HUES64 (cell line): Measurements from ENCODE around the gene TRMT2A.

Experiments
- H3K27ac ChIP-seq: 2 replicates; pipeline ENCODE4 v1.7.0; 2013; ENCODE audit warnings: low read depth, low read length, inconsistent platforms
- H3K27me3 ChIP-seq: 2 replicates; pipeline ENCODE4 v1.6.1; 2013; ENCODE audit warnings: mild to moderate bottlenecking, low read length; ENCODE audit not compliant: insufficient read depth
- H3K36me3 ChIP-seq: 2 replicates; pipeline ENCODE4 v1.6.1; 2013; ENCODE audit warnings: mild to moderate bottlenecking, low read length; ENCODE audit not compliant: insufficient read depth
- H3K4me1 ChIP-seq: 2 replicates; pipeline ENCODE4 v1.6.1; 2013; ENCODE audit warnings: mild to moderate bottlenecking, low read length, moderate library complexity; ENCODE audit not compliant: insufficient read depth
- H3K4me3 ChIP-seq: 2 replicates; pipeline ENCODE4 v1.5.1; 2013; ENCODE audit warnings: mild to moderate bottlenecking, low read length, moderate library complexity
- H3K9ac ChIP-seq: 2 replicates; pipeline ENCODE4 v1.6.1; 2013; ENCODE audit warnings: mild to moderate bottlenecking, low read depth, low read length
- H3K9me3 ChIP-seq: 2 replicates; pipeline ENCODE4 v1.6.1; 2013; ENCODE audit warnings: low read depth, low read length; ENCODE audit not compliant: insufficient read depth
- WGBS: fragments of 150-250, 120-280 bp; methylation state at CpG from one replicate; pipeline ENCODE4 v1.1.7; 2013; ENCODE audit warnings: missing lambda C conversion rate; 5-methylcytosine and 5-hydroxymethylcytosine counted together

The TRMT2A gene

GRCh38 chr22:20147237-20147988 lies 30.4 kb upstream of the TRMT2A start:
- H3K27me3 ChIP-seq, result no peaks in the 10 kb centered on the region
- no peak overlapping the region for H3K9ac ChIP-seq
- 0 out of 2 replicates have a peak, but pooled peaks cover 2% of the 10 kb centered on the region for H3K36me3 ChIP-seq
- no peak overlapping the region for H3K27ac ChIP-seq
- no peaks in the 10 kb centered on the region for H3K4me1 ChIP-seq
- H3K4me3 ChIP-seq, result no peak overlapping the region
- WGBS, result 95% methylated on average over 12 of the region's 14 CpGs
- H3K9me3 ChIP-seq, result no peaks in the 10 kb centered on the region

GRCh38 chr22:20146777-20147176 lies 29.8 kb upstream of the TRMT2A start:
- H3K36me3 ChIP-seq, result 0 out of 2 replicates have a peak, but pooled peaks cover 2% of the 10 kb centered on the region
- H3K4me1 ChIP-seq, result no peaks in the 10 kb centered on the region
- WGBS, result 93% methylated on average over 22 of the region's 22 CpGs
- H3K27ac ChIP-seq, result no peak overlapping the region
- no peak overlapping the region for H3K4me3 ChIP-seq
- no peak overlapping the region for H3K9ac ChIP-seq
- H3K9me3 ChIP-seq, result no peaks in the 10 kb centered on the region
- no peaks in the 10 kb centered on the region for H3K27me3 ChIP-seq

- 93% methylated on average over 21 of the region's 21 CpGs for WGBS
- no peak overlapping the region for H3K9ac ChIP-seq
Measured at GRCh38 chr22:20145832-20146223, 28.8 kb upstream of the TRMT2A start.

GRCh38 chr22:20145206-20145831 lies 28.3 kb upstream of the TRMT2A start:
- no peaks in the 10 kb centered on the region for H3K4me1 ChIP-seq

More at GRCh38 chr22:20145832-20146223, 28.8 kb upstream of the TRMT2A start:
- H3K36me3 ChIP-seq, result 0 out of 2 replicates have a peak, but pooled peaks cover 2% of the 10 kb centered on the region
- H3K9me3 ChIP-seq, result no peaks in the 10 kb centered on the region
- H3K4me3 ChIP-seq, result no peak overlapping the region
- H3K27me3 ChIP-seq, result no peaks in the 10 kb centered on the region
- no peaks in the 10 kb centered on the region for H3K4me1 ChIP-seq
- no peak overlapping the region for H3K27ac ChIP-seq

GRCh38 chr22:20143883-20144665 lies 27.0 kb upstream of the TRMT2A start:
- Histone ChIP-seq H3K27me3 (no peaks in the 10 kb centered on the region), H3K4me3 (no peak overlapping the region), H3K9me3 (no peaks in the 10 kb centered on the region), H3K27ac (no peak overlapping the region), H3K4me1 (no peaks in the 10 kb centered on the region), H3K9ac (no peak overlapping the region), H3K36me3 (peaks cover 4% of the 10 kb centered on the region; the same call in 1 of the 2 replicates)
- WGBS, result 94% methylated on average over 19 of the region's 19 CpGs

More at GRCh38 chr22:20145206-20145831, 28.3 kb upstream of the TRMT2A start:
- WGBS, result 95% methylated on average over 22 of the region's 22 CpGs
- Histone ChIP-seq H3K27ac (no peak overlapping the region), H3K9me3 (no peaks in the 10 kb centered on the region), H3K27me3 (no peaks in the 10 kb centered on the region), H3K9ac (no peak overlapping the region), H3K4me3 (no peak overlapping the region), H3K36me3 (0 out of 2 replicates have a peak, but pooled peaks cover 2% of the 10 kb centered on the region)

GRCh38 chr22:20142711-20143621 lies 25.9 kb upstream of the TRMT2A start:
- Histone ChIP-seq H3K36me3 (peaks cover 4% of the 10 kb centered on the region; the same call in 1 of the 2 replicates), H3K4me3 (no peak overlapping the region), H3K9me3 (no peaks in the 10 kb centered on the region), H3K4me1 (no peaks in the 10 kb centered on the region), H3K27ac (no peak overlapping the region), H3K27me3 (no peaks in the 10 kb centered on the region), H3K9ac (no peak overlapping the region)
- WGBS, result 96% methylated on average over 65 of the region's 65 CpGs

GRCh38 chr22:20141186-20142077 lies 24.4 kb upstream of the TRMT2A start:
- Histone ChIP-seq H3K4me1 (no peaks in the 10 kb centered on the region), H3K27me3 (no peaks in the 10 kb centered on the region), H3K27ac (no peak overlapping the region), H3K9me3 (no peaks in the 10 kb centered on the region), H3K9ac (0 out of 2 replicates have a peak overlapping the region, but pooled peaks have one; percentile 31), H3K36me3 (peaks cover 4% of the 10 kb centered on the region; the same call in 1 of the 2 replicates), H3K4me3 (no peak overlapping the region)
- 92% methylated on average over 22 of the region's 22 CpGs for WGBS

GRCh38 chr22:20140521-20140964 lies 23.5 kb upstream of the TRMT2A start:
- H3K27me3 ChIP-seq, result no peaks in the 10 kb centered on the region
- H3K9me3 ChIP-seq, result no peaks in the 10 kb centered on the region
- H3K4me3 ChIP-seq, result no peak overlapping the region
- H3K4me1 ChIP-seq, result no peaks in the 10 kb centered on the region
- H3K9ac ChIP-seq, result no peak overlapping the region
- H3K27ac ChIP-seq, result no peak overlapping the region
- peaks cover 4% of the 10 kb centered on the region; the same call in 1 of the 2 replicates for H3K36me3 ChIP-seq
- 94% methylated on average over 17 of the region's 17 CpGs for WGBS

- no peak overlapping the region for H3K4me3 ChIP-seq
- 94% methylated on average over 11 of the region's 11 CpGs for WGBS
- H3K9ac ChIP-seq, result no peak overlapping the region
Measured at GRCh38 chr22:20140107-20140445, 23.1 kb upstream of the TRMT2A start.

More at GRCh38 chr22:20140107-20140445, 23.1 kb upstream of the TRMT2A start:
- no peak overlapping the region for H3K27ac ChIP-seq
- H3K27me3 ChIP-seq, result no peaks in the 10 kb centered on the region
- no peaks in the 10 kb centered on the region for H3K4me1 ChIP-seq
- no peaks in the 10 kb centered on the region for H3K9me3 ChIP-seq
- peaks cover 4% of the 10 kb centered on the region; the same call in 1 of the 2 replicates for H3K36me3 ChIP-seq
